HCT116 (cell line): ENCODE data around the gene G0S2. TPM values are rescaled to one million over a fixed set of nuclear protein-coding genes. Genes with fewer than 3 reads are reported as not detected.
"Not testable (repeated sequence)": the region's sequence is repeated elsewhere in the genome, so short reads cannot be mapped to it uniquely, and the experiment has no call there.

Experiments used
- ATAC-seq: fragments of 200-7000 bp; cut with Tn5 transposase; 2 replicates; pipeline ENCODE4 v1.9.1; 2020; ENCODE audit warnings: mild to moderate bottlenecking, moderate library complexity
- BruUV-seq: library from RNA; stranded (reverse); fragments of 400-500 nt; replicated peaks from 2 replicates; lab custom pipeline; 2021; lab: Mats Ljungman, UMichigan
- CTCF ChIA-PET: fragments of 300-600 bp; sonication (Branson Sonifier 250); formaldehyde crosslinking; loops from one replicate; lab custom pipeline; 2021; ENCODE audit warnings: antibody characterized with exemption; lab: Charles Lee
- POLR2A ChIA-PET: fragments of 300-600, 350-600 bp; sonication (Branson Sonifier 250); formaldehyde crosslinking; loops from one replicate; lab custom pipeline; 2021; ENCODE audit warnings: antibody characterized with exemption; lab: Charles Lee
- RAD21 ChIA-PET, 2 experiments: fragments of 300-600 bp; sonication (Branson Sonifier 250); formaldehyde crosslinking; loops; one replicate each; lab custom pipeline; 2023; ENCODE audit warnings: low total read pairs in 2 of 2; ENCODE audit not compliant: uncharacterized antibody in 2 of 2, unreplicated experiment in 2 of 2, low non-redundant PET in 1 of 2; lab: Charles Lee
- DNase-seq: peaks from one replicate; pipeline ENCODE4 v3.0.0-alpha.2; 2010; ENCODE audit warnings: low read depth, low spot score
- H2AFZ ChIP-seq: fragments of 200-600 bp; shearing (Covaris generic), sonication (generic); 2 replicates; pipeline ENCODE4 v1.6.1; 2017; ENCODE audit warnings: low read depth, mixed run types, mixed read lengths, antibody characterized with exemption, low read length; ENCODE audit not compliant: poor library complexity, severe bottlenecking
- H3K27ac ChIP-seq: 2 replicates; pipeline ENCODE4 v1.5.1; 2012; ENCODE audit warnings: low read depth, low read length
- H3K27me3 ChIP-seq: fragments of 200-600 bp; sonication (generic); 2 replicates; pipeline ENCODE4 v1.6.1; 2016; ENCODE audit warnings: mixed run types, low read length, mixed read lengths; ENCODE audit not compliant: insufficient read depth
- H3K36me3 ChIP-seq, 2 experiments: fragments of 200-500 bp in 1 of 2; fragments of 200-600 bp in 1 of 2; sonication (Bioruptor generic) in 1 of 2; sonication (generic) in 1 of 2; 2 replicates each; pipeline versions ENCODE4 v1.5.1 to v1.6.1; 2014 to 2016; ENCODE audit warnings: low read length in 2 of 2, inconsistent platforms in 1 of 2, mixed read lengths in 1 of 2, mixed run types in 1 of 2; ENCODE audit not compliant: insufficient read depth in 2 of 2, control insufficient read depth in 1 of 2
- H3K4me1 ChIP-seq, 2 experiments: fragments of 200-600 bp in 1 of 2; sonication (generic) in 1 of 2; 2 replicates each; pipeline versions ENCODE4 v1.5.1 to v1.6.1; 2012 to 2017; ENCODE audit warnings: low read length in 2 of 2, inconsistent platforms in 1 of 2, mild to moderate bottlenecking in 1 of 2, mixed read lengths in 1 of 2, mixed run types in 1 of 2, moderate library complexity in 1 of 2; ENCODE audit not compliant: insufficient read depth in 2 of 2, control insufficient read depth in 1 of 2
- H3K4me2 ChIP-seq: fragments of 200-600 bp; sonication (generic); 2 replicates; pipeline ENCODE4 v1.6.1; 2017; ENCODE audit warnings: mixed run types, low read length, mixed read lengths
- H3K4me3 ChIP-seq, 2 experiments: fragments of 200-600 bp in 1 of 2; sonication (generic) in 1 of 2; replicated peaks in 1 of 2; 2 replicates each; pipeline ENCODE4 v1.5.1; 2011 to 2016; ENCODE audit warnings: low read length in 2 of 2, control low read depth in 1 of 2, low read depth in 1 of 2, mild to moderate bottlenecking in 1 of 2, mixed read lengths in 1 of 2, mixed run types in 1 of 2
- H3K79me2 ChIP-seq: fragments of 200-600 bp; sonication (generic); 2 replicates; pipeline ENCODE4 v1.6.1; 2017; ENCODE audit warnings: mild to moderate bottlenecking, mixed run types, low read length, moderate library complexity, mixed read lengths; ENCODE audit not compliant: insufficient read depth
- H3K9ac ChIP-seq: fragments of 200-600 bp; sonication (generic); 2 replicates; pipeline ENCODE4 v1.6.1; 2016; ENCODE audit warnings: low read length, mixed read lengths
- H3K9me2 ChIP-seq: fragments of 200-600 bp; sonication (generic), shearing (Covaris generic); 2 replicates; pipeline ENCODE4 v1.6.1; 2017; ENCODE audit warnings: mixed run types, mild to moderate bottlenecking, moderate library complexity; ENCODE audit not compliant: insufficient read depth
- H3K9me3 ChIP-seq, 2 experiments: fragments of 200-500 bp in 1 of 2; fragments of 200-600 bp in 1 of 2; sonication (Bioruptor generic) in 1 of 2; sonication (generic) in 1 of 2; 2 replicates each; pipeline ENCODE4 v1.6.1; 2014 to 2017; ENCODE audit warnings: low read length in 2 of 2, mixed read lengths in 2 of 2, inconsistent platforms in 1 of 2, low read depth in 1 of 2, mild to moderate bottlenecking in 1 of 2, mixed run types in 1 of 2, moderate library complexity in 1 of 2; ENCODE audit not compliant: control insufficient read depth in 1 of 2, insufficient read depth in 1 of 2
- H4K20me1 ChIP-seq: fragments of 200-600 bp; sonication (generic), shearing (Covaris generic); 2 replicates; pipeline ENCODE4 v1.6.1; 2017; ENCODE audit warnings: mixed run types, mild to moderate bottlenecking, moderate library complexity; ENCODE audit not compliant: insufficient read depth
- CEBPB ChIP-seq: IDR thresholded peaks from 2 replicates; pipeline ENCODE4 v1.6.1; 2012; ENCODE audit warnings: low read depth
- SIN3A ChIP-seq: IDR thresholded peaks from 2 replicates; pipeline ENCODE4 v1.6.1; 2012; ENCODE audit warnings: low read depth
- YY1 ChIP-seq: IDR thresholded peaks from 2 replicates; pipeline ENCODE4 v1.6.1; 2011; ENCODE audit warnings: low read length, low read depth, moderate library complexity, mild to moderate bottlenecking; ENCODE audit not compliant: insufficient replicate concordance; ENCODE audit errors: extremely low read depth
- intact Hi-C: fragments of 100-400 bp; cut with micrococcal nuclease; formaldehyde crosslinking; loops from 2 replicates; pipeline ENCODE4 v1.10.0; 2022
- total RNA-seq: library from RNA; stranded (reverse); gene quantifications from one replicate; pipeline ENCODE4 v1.2.1, GENCODE V29; 2021; ENCODE audit not compliant: unreplicated experiment

Gene G0S2
- total RNA-seq, 1 experiment from 2014 or later, result not detected

GRCh38 chr1:209696673-209697072, 21.5 kb downstream of the G0S2 start:
- POLR2A ChIA-PET, result no interaction called here
- intact Hi-C loops, result no loop called here
- BruUV-seq, result no TSS peak

GRCh38 chr1:209697126-209697525, 21.9 kb downstream of the G0S2 start:
- RAD21 ChIA-PET, result no interaction called here
- ATAC-seq, result no peak

More at GRCh38 chr1:209696673-209697072, 21.5 kb downstream of the G0S2 start:
- H3K27me3 ChIP-seq, result peaks cover 16% of the 10 kb centered on the region; the same call in 1 of the 2 replicates
- TF ChIP-seq YY1 (no peak), CEBPB (no peak)
- TF ChIP-seq, all 23 proteins: peak for 0
- peaks cover 3 to 9% of the 10 kb centered on the region in 2 experiments; a peak in 3 of 4 replicates for H3K4me1 ChIP-seq
- H4K20me1 ChIP-seq, result no peaks in the 10 kb centered on the region
- H3K27ac ChIP-seq, result no peak overlapping the region
- CTCF ChIA-PET, result no interaction called here
- H2AFZ ChIP-seq, result no peak overlapping the region
- no peaks in the 10 kb centered on the region for H3K9me3 ChIP-seq
- H3K79me2 ChIP-seq, result no peaks in the 10 kb centered on the region
- RAD21 ChIA-PET, result no interaction called here
- no peak overlapping the region for H3K4me3 ChIP-seq
- H3K9me2 ChIP-seq, result no peaks in the 10 kb centered on the region
- ATAC-seq (no peak), DNase-seq (no peak)
- H3K36me3 ChIP-seq, result no peaks in the 10 kb centered on the region
- H3K9ac ChIP-seq, result no peak overlapping the region
- H3K4me2 ChIP-seq, result no peak overlapping the region

GRCh38 chr1:209700686-209701085, 25.5 kb downstream of the G0S2 start:
- H3K9me3 ChIP-seq, RAD21 ChIA-PET, H3K9ac ChIP-seq, H3K27me3 ChIP-seq, H2AFZ ChIP-seq, CTCF ChIA-PET, ATAC-seq, DNase-seq, H3K27ac ChIP-seq, H3K36me3 ChIP-seq, BruUV-seq, H3K4me3 ChIP-seq, H3K9me2 ChIP-seq, H3K4me2 ChIP-seq, H4K20me1 ChIP-seq, H3K79me2 ChIP-seq, H3K4me1 ChIP-seq, POLR2A ChIA-PET: not testable (repeated sequence)
- intact Hi-C loops, result loop anchor here (2.0 kb wide), 1 partner anchor 44 kb away; no protein-coding TSS in a partner anchor

More at GRCh38 chr1:209697126-209697525, 21.9 kb downstream of the G0S2 start:
- CTCF ChIA-PET, result no interaction called here
- DNase-seq, result no peak
- intact Hi-C loops, result no loop called here
- H3K27ac ChIP-seq, result no peak overlapping the region
- no peak overlapping the region for H3K4me2 ChIP-seq
- TF ChIP-seq SIN3A, result no peak
- BruUV-seq, result no TSS peak
- no peak overlapping the region for H3K9ac ChIP-seq
- H3K4me3 ChIP-seq, result no peak overlapping the region
- H3K36me3 ChIP-seq, result no peaks in the 10 kb centered on the region
- H3K27me3 ChIP-seq, result peaks cover 16% of the 10 kb centered on the region; the same call in 1 of the 2 replicates
- H2AFZ ChIP-seq, result no peak overlapping the region
- POLR2A ChIA-PET, result no interaction called here
- no peaks in the 10 kb centered on the region for H3K9me2 ChIP-seq
- H4K20me1 ChIP-seq, result no peaks in the 10 kb centered on the region
- no peaks in the 10 kb centered on the region for H3K79me2 ChIP-seq
- no peaks in the 10 kb centered on the region for H3K9me3 ChIP-seq
- peaks cover 3 to 8% of the 10 kb centered on the region in 2 experiments; a peak in 3 of 4 replicates for H3K4me1 ChIP-seq
